ENCODE results near the gene SPEF1.
A peak's percentile ranks its signal among the peaks of the same experiment; 100 is the strongest.

Gene SPEF1

DNA sequence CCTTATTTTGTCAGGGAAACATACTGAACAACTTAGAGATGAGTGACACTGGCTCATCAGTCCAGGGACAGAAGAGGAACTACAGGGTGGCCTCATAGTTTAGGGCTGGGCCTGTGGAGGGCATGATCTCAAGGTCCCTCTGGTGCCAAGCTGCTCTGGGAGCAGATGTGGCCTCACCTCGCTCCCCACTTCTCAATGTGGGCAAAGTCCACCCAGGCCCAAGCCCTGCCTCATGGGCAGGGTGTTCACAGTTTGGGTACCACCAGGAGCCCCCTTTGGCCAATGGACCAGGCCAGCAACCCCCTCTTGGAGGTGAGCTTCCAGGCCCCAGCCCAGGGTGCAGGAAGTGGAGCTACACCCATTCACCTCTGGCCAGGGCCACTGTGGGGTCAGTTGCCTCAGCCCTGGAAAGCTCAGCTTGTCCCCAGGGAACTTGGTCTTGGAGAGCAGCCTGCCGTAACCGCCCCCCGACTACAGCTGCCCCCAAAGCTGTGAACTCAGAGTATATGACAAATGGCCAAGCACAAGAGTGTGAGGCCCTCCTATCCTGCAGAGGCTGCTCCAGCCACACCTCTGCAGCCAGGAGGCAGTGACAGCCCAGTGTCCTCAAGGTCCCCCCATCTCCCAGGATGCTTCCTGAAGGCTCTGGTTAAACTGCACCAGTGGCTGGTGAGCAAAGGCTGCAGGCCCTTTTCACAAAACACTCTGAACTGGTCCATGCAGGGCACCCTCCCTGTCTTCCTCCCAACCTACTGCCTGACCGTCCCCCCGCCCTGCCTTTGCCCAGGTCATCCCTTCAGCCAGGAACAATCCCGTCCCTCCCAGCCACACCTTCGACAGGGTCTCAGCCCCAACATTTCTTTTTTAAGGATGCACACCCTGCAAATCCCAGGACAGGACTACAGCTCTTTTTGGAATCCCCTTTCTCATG is 17.3 kb downstream of the SPEF1 start:
- Mint-ChIP-seq H3K27me3 (ENCODE audit: low read depth) (no peaks in the 10 kb centered on the region), H3K9me3 (no peaks in the 10 kb centered on the region), H3K27ac (peak overlapping the region in 2 of 3 experiments; percentile 35 to 40), H3K36me3 (ENCODE audit: low read depth) (peaks cover 4% of the 10 kb centered on the region), H3K4me1 (peaks cover 45% of the 10 kb centered on the region), H3K4me3 (peak overlapping the region in 2 of 3 experiments; percentile 9 to 53)
- TF ChIP-seq, protein P1, sequence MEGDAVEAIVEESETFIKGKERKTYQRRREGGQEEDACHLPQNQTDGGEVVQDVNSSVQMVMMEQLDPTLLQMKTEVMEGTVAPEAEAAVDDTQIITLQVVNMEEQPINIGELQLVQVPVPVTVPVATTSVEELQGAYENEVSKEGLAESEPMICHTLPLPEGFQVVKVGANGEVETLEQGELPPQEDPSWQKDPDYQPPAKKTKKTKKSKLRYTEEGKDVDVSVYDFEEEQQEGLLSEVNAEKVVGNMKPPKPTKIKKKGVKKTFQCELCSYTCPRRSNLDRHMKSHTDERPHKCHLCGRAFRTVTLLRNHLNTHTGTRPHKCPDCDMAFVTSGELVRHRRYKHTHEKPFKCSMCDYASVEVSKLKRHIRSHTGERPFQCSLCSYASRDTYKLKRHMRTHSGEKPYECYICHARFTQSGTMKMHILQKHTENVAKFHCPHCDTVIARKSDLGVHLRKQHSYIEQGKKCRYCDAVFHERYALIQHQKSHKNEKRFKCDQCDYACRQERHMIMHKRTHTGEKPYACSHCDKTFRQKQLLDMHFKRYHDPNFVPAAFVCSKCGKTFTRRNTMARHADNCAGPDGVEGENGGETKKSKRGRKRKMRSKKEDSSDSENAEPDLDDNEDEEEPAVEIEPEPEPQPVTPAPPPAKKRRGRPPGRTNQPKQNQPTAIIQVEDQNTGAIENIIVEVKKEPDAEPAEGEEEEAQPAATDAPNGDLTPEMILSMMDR (IDR thresholded peaks at IDR 0.05; ENCODE audit: unreplicated experiment in 3 of 3) = no peak

DNA sequence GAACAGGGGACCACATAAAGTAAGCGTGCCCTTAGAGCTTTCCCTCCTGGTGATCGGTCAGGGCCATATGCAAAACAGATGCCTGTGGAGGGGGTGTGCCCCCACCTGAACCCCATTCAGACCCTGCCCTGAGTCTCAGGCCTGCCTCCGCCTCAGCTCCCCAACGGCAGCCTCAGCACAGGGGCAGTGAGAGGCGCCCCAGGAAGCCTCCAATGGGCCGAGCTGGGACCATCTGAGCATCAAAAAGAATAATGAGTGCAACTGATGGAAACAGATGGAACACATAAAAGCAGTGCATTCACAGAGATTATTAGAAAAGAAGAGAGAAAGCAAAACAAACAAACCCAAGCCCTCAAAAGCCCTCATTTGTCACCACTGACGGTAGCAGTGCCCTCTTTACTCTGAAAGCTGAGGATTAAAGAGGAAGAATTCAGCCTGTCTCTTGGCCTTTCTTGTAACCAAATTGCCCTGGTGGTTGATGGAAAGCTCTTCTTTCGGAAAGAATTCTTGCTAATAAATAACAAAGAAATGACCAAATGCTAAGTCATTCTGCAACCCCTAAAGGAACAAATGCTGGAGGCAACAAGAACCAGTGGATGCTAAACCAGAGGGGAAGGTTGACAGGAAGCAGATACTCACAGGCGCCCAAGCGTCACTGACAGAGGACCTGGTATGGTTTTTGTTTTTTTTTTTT is 20.4 kb downstream of the SPEF1 start:
- no peaks in the 10 kb centered on the region for H3K9me3 Mint-ChIP-seq
- TF ChIP-seq, protein P1 (IDR thresholded peaks at IDR 0.05; ENCODE audit: unreplicated experiment in 3 of 3) = no peak
- H3K27me3 Mint-ChIP-seq (ENCODE audit: low read depth) = no peaks in the 10 kb centered on the region
- peaks cover 30% of the 10 kb centered on the region for H3K4me1 Mint-ChIP-seq
- peak overlapping the region in 2 of 3 experiments; percentile 43 for H3K4me3 Mint-ChIP-seq
- H3K36me3 Mint-ChIP-seq (ENCODE audit: low read depth) = peaks cover 13% of the 10 kb centered on the region
- H3K27ac Mint-ChIP-seq = peak overlapping the region; percentile 75 to 78 (median 77)

DNA sequence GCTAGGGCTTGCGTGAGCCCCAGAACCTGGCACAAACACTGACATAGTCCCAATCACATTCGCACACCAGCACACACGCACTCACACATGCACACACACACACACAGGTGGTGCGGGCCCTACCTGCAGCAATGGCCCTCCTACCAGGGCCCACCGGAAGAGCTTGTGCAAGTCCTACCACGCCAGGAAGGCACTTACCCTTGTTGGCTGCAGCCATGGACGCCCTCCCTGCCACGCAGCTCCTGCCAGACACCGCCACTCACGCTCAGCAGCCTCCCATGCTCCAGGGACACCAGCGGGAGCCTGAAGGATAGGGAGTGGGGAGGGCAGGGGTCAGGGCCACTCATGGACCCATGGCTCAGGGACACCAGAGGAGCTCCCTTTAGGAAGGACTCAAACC is 21.4 kb downstream of the SPEF1 start:
- TF ChIP-seq, protein P1 (IDR thresholded peaks at IDR 0.05; ENCODE audit: unreplicated experiment in 3 of 3) = no peak
- peak overlapping the region in 1 of 3 experiments; percentile 21 for H3K27ac Mint-ChIP-seq
- H3K9me3 Mint-ChIP-seq = no peaks in the 10 kb centered on the region
- H3K27me3 Mint-ChIP-seq (ENCODE audit: low read depth) = no peaks in the 10 kb centered on the region
- H3K36me3 Mint-ChIP-seq (ENCODE audit: low read depth) = peaks cover 13% of the 10 kb centered on the region
- peaks cover 22% of the 10 kb centered on the region for H3K4me1 Mint-ChIP-seq
- no peak overlapping the region for H3K4me3 Mint-ChIP-seq

DNA sequence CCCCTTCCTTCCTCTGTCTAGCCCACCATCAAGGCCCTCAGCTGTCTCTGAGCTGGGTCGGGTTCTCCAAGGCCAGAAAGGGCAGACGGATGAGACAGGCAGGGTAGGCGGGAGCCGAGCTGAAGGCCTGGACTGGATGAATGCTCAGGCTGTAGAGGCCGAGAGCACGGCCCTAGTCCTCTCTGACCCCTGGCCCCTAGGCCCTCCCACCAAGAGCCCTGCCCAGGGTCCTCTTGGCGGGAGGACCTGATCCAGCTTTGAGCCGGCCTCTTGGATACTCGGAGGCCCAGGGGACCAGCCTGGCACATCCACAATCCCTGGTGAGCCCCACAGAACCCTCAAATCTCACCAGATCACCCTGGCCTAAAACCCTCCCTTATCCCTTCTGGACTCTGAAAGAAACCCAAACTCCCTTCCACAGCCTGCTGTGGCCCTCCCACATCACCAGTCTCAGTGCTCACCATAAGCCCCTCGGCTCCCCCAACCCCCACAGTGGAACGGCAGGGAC is 21.9 kb downstream of the SPEF1 start:
- TF ChIP-seq, protein P1 (IDR thresholded peaks at IDR 0.05; ENCODE audit: unreplicated experiment in 3 of 3) = no peak
- Mint-ChIP-seq H3K9me3 (no peaks in the 10 kb centered on the region), H3K27ac (peak overlapping the region in 1 of 3 experiments; percentile 21), H3K4me1 (peaks cover 20% of the 10 kb centered on the region), H3K36me3 (ENCODE audit: low read depth) (peaks cover 17% of the 10 kb centered on the region), H3K27me3 (ENCODE audit: low read depth) (no peaks in the 10 kb centered on the region), H3K4me3 (no peak overlapping the region)

DNA sequence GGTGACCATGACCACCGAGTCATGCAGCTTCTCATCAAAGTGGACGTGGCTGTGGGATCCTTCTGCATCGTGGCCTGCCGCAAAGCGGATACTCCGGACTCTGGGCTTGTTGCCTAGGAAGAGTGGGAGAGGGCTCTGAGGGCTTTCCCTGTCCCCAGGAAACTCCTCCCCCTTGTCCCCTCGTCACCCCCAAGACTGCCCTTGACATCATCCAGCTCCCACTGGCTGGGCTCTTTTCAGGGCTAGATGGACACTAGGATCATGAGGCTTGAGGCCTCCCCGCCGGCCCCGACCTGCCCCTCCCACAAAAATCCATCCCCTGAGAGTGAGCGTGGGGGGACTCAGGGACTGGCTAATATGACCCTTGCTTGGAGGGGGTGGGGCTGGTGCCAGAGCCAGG is 22.7 kb downstream of the SPEF1 start:
- no peaks in the 10 kb centered on the region for H3K27me3 Mint-ChIP-seq (ENCODE audit: low read depth)
- no peak overlapping the region for H3K27ac Mint-ChIP-seq
- peaks cover 17% of the 10 kb centered on the region for H3K4me1 Mint-ChIP-seq
- no peaks in the 10 kb centered on the region for H3K9me3 Mint-ChIP-seq
- no peak overlapping the region for H3K4me3 Mint-ChIP-seq
- H3K36me3 Mint-ChIP-seq (ENCODE audit: low read depth) = peaks cover 17% of the 10 kb centered on the region
- TF ChIP-seq, protein P1 (IDR thresholded peaks at IDR 0.05; ENCODE audit: unreplicated experiment in 3 of 3) = no peak

Data from nephron (organoid).